HEK293 (cell line): ENCODE measurements around the gene RBM18.

ENCODE experiments used
- CTCF ChIA-PET: fragments of 350-600 bp; formaldehyde crosslinking; extraction: SDS; loops from one replicate; lab custom pipeline; 2021; ENCODE audit warnings: antibody characterized with exemption; lab: Yijun Ruan, JAX
- POLR2A ChIA-PET: fragments of 300-600 bp; formaldehyde crosslinking; extraction: SDS; loops from one replicate; lab custom pipeline; 2020; ENCODE audit warnings: antibody characterized with exemption, inconsistent platforms; lab: Yijun Ruan, JAX
- H3K27ac ChIP-seq: fragments of 200-500 bp; sonication (Bioruptor generic); 2 replicates; pipeline ENCODE4 v1.5.1; 2014; ENCODE audit warnings: low read depth, low read length, control low read depth, inconsistent platforms; ENCODE audit errors: extremely low read depth
- H3K36me3 ChIP-seq, 2 experiments: fragments of 200-500 bp in 1 of 2; sonication (Bioruptor generic) in 1 of 2; 1 replicate in 1 of 2; 2 replicates in 1 of 2; pipeline ENCODE4 v1.5.1; 2014 to 2017; ENCODE audit warnings: inconsistent platforms in 2 of 2, low read length in 2 of 2; ENCODE audit not compliant: control insufficient read depth in 2 of 2, insufficient read depth in 1 of 2
- H3K4me1 ChIP-seq: fragments of 200-500 bp; sonication (Bioruptor generic); 2 replicates; pipeline ENCODE4 v1.5.1; 2014; ENCODE audit warnings: mild to moderate bottlenecking, low read length, inconsistent platforms; ENCODE audit not compliant: control insufficient read depth, insufficient read depth
- H3K4me3 ChIP-seq: 2 replicates; pipeline ENCODE4 v1.5.1; 2011; ENCODE audit warnings: low read depth, mild to moderate bottlenecking, control low read depth, low read length, moderate library complexity
- H3K9me3 ChIP-seq: fragments of 200-500 bp; sonication (Bioruptor generic); 2 replicates; pipeline ENCODE4 v1.5.1; 2014; ENCODE audit warnings: low read depth, low read length, inconsistent platforms; ENCODE audit not compliant: control insufficient read depth, insufficient read depth
- GLIS1 ChIP-seq: fragments of 450-650 bp; formaldehyde crosslinking; IDR thresholded peaks from 2 replicates; pipeline ENCODE4 v1.5.1; 2016; ENCODE audit warnings: missing biosample characterization, missing genetic modification characterization
- GLIS2 ChIP-seq: fragments of 450-650 bp; formaldehyde crosslinking; IDR thresholded peaks from 2 replicates; pipeline ENCODE4 v1.5.1; 2016; ENCODE audit warnings: missing biosample characterization, missing genetic modification characterization
- KLF9 ChIP-seq: fragments of 450-650 bp; formaldehyde crosslinking; IDR thresholded peaks from 2 replicates; pipeline ENCODE4 v1.5.1; 2016; ENCODE audit warnings: missing biosample characterization, missing genetic modification characterization, low read depth
- SETDB1 ChIP-seq: IDR thresholded peaks from one replicate; pipeline ENCODE4 v1.6.1; 2017; ENCODE audit warnings: mild to moderate bottlenecking, low read length, moderate library complexity, mixed read lengths; ENCODE audit not compliant: insufficient read length
- TRIM28 ChIP-seq: IDR thresholded peaks from 2 replicates; pipeline ENCODE4 v1.6.1; 2011; ENCODE audit warnings: low read length, control low read depth, borderline replicate concordance
- WT1 ChIP-seq: fragments of 450-650 bp; formaldehyde crosslinking; IDR thresholded peaks from 2 replicates; pipeline ENCODE4 v1.5.1; 2016; ENCODE audit warnings: missing biosample characterization, missing genetic modification characterization
- YY1 ChIP-seq: fragments of 450-650 bp; formaldehyde crosslinking; IDR thresholded peaks from 2 replicates; pipeline ENCODE4 v1.5.1; 2018; ENCODE audit warnings: missing biosample characterization, missing genetic modification characterization
- ZBTB1 ChIP-seq: fragments of 450-650 bp; formaldehyde crosslinking; IDR thresholded peaks from 2 replicates; pipeline ENCODE4 v1.5.1; 2016; ENCODE audit warnings: missing biosample characterization, missing genetic modification characterization
- ZBTB48 ChIP-seq: fragments of 450-650 bp; formaldehyde crosslinking; IDR thresholded peaks from 2 replicates; pipeline ENCODE4 v1.5.1; 2016; ENCODE audit warnings: missing biosample characterization, missing genetic modification characterization
- ZBTB7A ChIP-seq: fragments of 450-650 bp; formaldehyde crosslinking; IDR thresholded peaks from 2 replicates; pipeline ENCODE4 v1.5.1; 2016; ENCODE audit warnings: low read depth, missing biosample characterization, missing genetic modification characterization
- ZIC2 ChIP-seq: fragments of 450-650 bp; formaldehyde crosslinking; IDR thresholded peaks from 2 replicates; pipeline ENCODE4 v1.5.1; 2016; ENCODE audit warnings: missing biosample characterization, missing genetic modification characterization
- ZNF112 ChIP-seq: fragments of 450-650 bp; formaldehyde crosslinking; IDR thresholded peaks from 2 replicates; pipeline ENCODE4 v1.5.0; 2017; ENCODE audit warnings: missing biosample characterization, missing genetic modification characterization
- ZNF133 ChIP-seq: fragments of 450-650 bp; formaldehyde crosslinking; IDR thresholded peaks from 2 replicates; pipeline ENCODE4 v1.5.1; 2016; ENCODE audit warnings: missing biosample characterization, missing genetic modification characterization
- ZNF140 ChIP-seq: fragments of 450-650 bp; formaldehyde crosslinking; IDR thresholded peaks from 2 replicates; pipeline ENCODE4 v1.5.1; 2016; ENCODE audit warnings: missing biosample characterization, missing genetic modification characterization
- ZNF16 ChIP-seq: fragments of 450-650 bp; formaldehyde crosslinking; IDR thresholded peaks from 2 replicates; pipeline ENCODE4 v1.5.1; 2016; ENCODE audit warnings: low read depth, missing biosample characterization, missing genetic modification characterization
- ZNF221 ChIP-seq: fragments of 450-650 bp; formaldehyde crosslinking; IDR thresholded peaks from 2 replicates; pipeline ENCODE4 v1.5.1; 2017; ENCODE audit warnings: missing biosample characterization, missing genetic modification characterization, borderline replicate concordance
- ZNF274 ChIP-seq, 2 experiments: fragments of 200-500 bp in 1 of 2; fragments of 450-650 bp in 1 of 2; sonication (Bioruptor generic) in 1 of 2; formaldehyde crosslinking in 1 of 2; IDR thresholded peaks; 2 replicates each; pipeline versions ENCODE4 v1.5.1 to v1.6.1; 2014 to 2016; ENCODE audit warnings: borderline replicate concordance in 1 of 2, inconsistent platforms in 1 of 2, low read length in 1 of 2, missing biosample characterization in 1 of 2, missing genetic modification characterization in 1 of 2
- ZNF433 ChIP-seq: fragments of 450-650 bp; formaldehyde crosslinking; IDR thresholded peaks from 2 replicates; pipeline ENCODE4 v1.5.1; 2016; ENCODE audit warnings: missing biosample characterization, missing genetic modification characterization, low read depth
- ZNF48 ChIP-seq: fragments of 450-650 bp; formaldehyde crosslinking; IDR thresholded peaks from 2 replicates; pipeline ENCODE4 v1.5.1; 2016; ENCODE audit warnings: missing biosample characterization, missing genetic modification characterization
- ZNF510 ChIP-seq: fragments of 450-650 bp; formaldehyde crosslinking; IDR thresholded peaks from 2 replicates; pipeline ENCODE4 v1.5.1; 2018; ENCODE audit warnings: mild to moderate bottlenecking, missing genetic modification characterization, missing biosample characterization; ENCODE audit not compliant: insufficient replicate concordance
- ZNF529 ChIP-seq: fragments of 450-650 bp; formaldehyde crosslinking; IDR thresholded peaks from 2 replicates; pipeline ENCODE4 v1.5.1; 2017; ENCODE audit warnings: missing genetic modification characterization, missing biosample characterization; ENCODE audit not compliant: insufficient replicate concordance
- ZNF544 ChIP-seq: fragments of 450-650 bp; formaldehyde crosslinking; IDR thresholded peaks from 2 replicates; pipeline ENCODE4 v1.5.0; 2017; ENCODE audit warnings: missing biosample characterization, missing genetic modification characterization
- ZNF629 ChIP-seq: fragments of 450-650 bp; formaldehyde crosslinking; IDR thresholded peaks from 2 replicates; pipeline ENCODE4 v1.5.1; 2017; ENCODE audit warnings: missing biosample characterization, missing genetic modification characterization
- ZNF654 ChIP-seq: fragments of 450-650 bp; formaldehyde crosslinking; IDR thresholded peaks from 2 replicates; pipeline ENCODE4 v1.5.1; 2016; ENCODE audit warnings: low read depth, missing biosample characterization, missing genetic modification characterization
- ZSCAN23 ChIP-seq: fragments of 450-650 bp; formaldehyde crosslinking; IDR thresholded peaks from 2 replicates; pipeline ENCODE4 v1.5.1; 2016; ENCODE audit warnings: missing biosample characterization, missing genetic modification characterization
- ZSCAN30 ChIP-seq: fragments of 450-650 bp; IDR thresholded peaks from 2 replicates; pipeline ENCODE4 v1.5.1; 2018; ENCODE audit warnings: missing biosample characterization, mild to moderate bottlenecking, missing genetic modification characterization, moderate library complexity
- ZXDB ChIP-seq: fragments of 450-650 bp; formaldehyde crosslinking; IDR thresholded peaks from 2 replicates; pipeline ENCODE4 v1.5.1; 2016; ENCODE audit warnings: missing biosample characterization, missing genetic modification characterization
- TF ChIP-seq, protein P1 (sequence below): fragments of 450-650 bp; formaldehyde crosslinking; IDR thresholded peaks from 2 replicates; pipeline ENCODE4 v1.5.1; 2016; ENCODE audit warnings: missing biosample characterization, missing genetic modification characterization
- TF ChIP-seq, protein P2 (sequence below): fragments of 450-650 bp; formaldehyde crosslinking; IDR thresholded peaks from 2 replicates; pipeline ENCODE4 v1.5.1; 2016; ENCODE audit warnings: missing biosample characterization, missing genetic modification characterization
- TF ChIP-seq, protein P3 (sequence below): IDR thresholded peaks from 2 replicates; pipeline ENCODE4 v1.6.1; 2011; ENCODE audit warnings: mild to moderate bottlenecking, low read depth, low read length, borderline replicate concordance
- TF ChIP-seq, protein P4 (sequence below): fragments of 450-650 bp; formaldehyde crosslinking; IDR thresholded peaks from 2 replicates; pipeline ENCODE4 v1.5.1; 2016; ENCODE audit warnings: missing biosample characterization, missing genetic modification characterization

The RBM18 gene

GRCh38 chr9:122244349-122244748 lies 20.3 kb downstream of the RBM18 start:
- POLR2A ChIA-PET: no interaction called here
- H3K36me3 ChIP-seq: peaks cover 10 to 83% of the 10 kb centered on the region in 2 experiments
- no peak overlapping the region for H3K4me3 ChIP-seq
- no peaks in the 10 kb centered on the region for H3K4me1 ChIP-seq
- no peaks in the 10 kb centered on the region for H3K9me3 ChIP-seq
- H3K27ac ChIP-seq: no peak overlapping the region
- CTCF ChIA-PET: no interaction called here
- TF ChIP-seq WT1 (tag by site-specific recombination) (no peak), ZNF140 (tag by site-specific recombination) (no peak), ZSCAN30 (tag by site-specific recombination) (no peak), ZNF529 (tag by site-specific recombination) (no peak), TRIM28 (no peak), YY1 (tag by site-specific recombination) (no peak), ZNF510 (no peak), ZNF654 (tag by site-specific recombination) (no peak), ZSCAN23 (tag by site-specific recombination) (no peak), KLF9 (tag by site-specific recombination) (no peak), GLIS1 (tag by site-specific recombination) (no peak), ZNF221 (tag by site-specific recombination) (no peak), ZNF629 (tag by site-specific recombination) (no peak), ZIC2 (no peak), ZNF544 (tag by site-specific recombination) (no peak), ZNF274 (IDR thresholded peaks at IDR 0.05; ENCODE audit: low read length) (no peak), ZNF274 (tag by site-specific recombination; IDR thresholded peaks at IDR 0.05; ENCODE audit: borderline replicate concordance) (no peak), ZBTB1 (no peak)
- TF ChIP-seq, protein P1, sequence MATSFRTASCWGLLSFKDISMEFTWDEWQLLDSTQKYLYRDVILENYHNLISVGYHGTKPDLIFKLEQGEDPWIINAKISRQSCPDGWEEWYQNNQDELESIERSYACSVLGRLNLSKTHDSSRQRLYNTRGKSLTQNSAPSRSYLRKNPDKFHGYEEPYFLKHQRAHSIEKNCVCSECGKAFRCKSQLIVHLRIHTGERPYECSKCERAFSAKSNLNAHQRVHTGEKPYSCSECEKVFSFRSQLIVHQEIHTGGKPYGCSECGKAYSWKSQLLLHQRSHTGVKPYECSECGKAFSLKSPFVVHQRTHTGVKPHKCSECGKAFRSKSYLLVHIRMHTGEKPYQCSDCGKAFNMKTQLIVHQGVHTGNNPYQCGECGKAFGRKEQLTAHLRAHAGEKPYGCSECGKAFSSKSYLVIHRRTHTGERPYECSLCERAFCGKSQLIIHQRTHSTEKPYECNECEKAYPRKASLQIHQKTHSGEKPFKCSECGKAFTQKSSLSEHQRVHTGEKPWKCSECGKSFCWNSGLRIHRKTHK: no peak
- TF ChIP-seq, protein P2, sequence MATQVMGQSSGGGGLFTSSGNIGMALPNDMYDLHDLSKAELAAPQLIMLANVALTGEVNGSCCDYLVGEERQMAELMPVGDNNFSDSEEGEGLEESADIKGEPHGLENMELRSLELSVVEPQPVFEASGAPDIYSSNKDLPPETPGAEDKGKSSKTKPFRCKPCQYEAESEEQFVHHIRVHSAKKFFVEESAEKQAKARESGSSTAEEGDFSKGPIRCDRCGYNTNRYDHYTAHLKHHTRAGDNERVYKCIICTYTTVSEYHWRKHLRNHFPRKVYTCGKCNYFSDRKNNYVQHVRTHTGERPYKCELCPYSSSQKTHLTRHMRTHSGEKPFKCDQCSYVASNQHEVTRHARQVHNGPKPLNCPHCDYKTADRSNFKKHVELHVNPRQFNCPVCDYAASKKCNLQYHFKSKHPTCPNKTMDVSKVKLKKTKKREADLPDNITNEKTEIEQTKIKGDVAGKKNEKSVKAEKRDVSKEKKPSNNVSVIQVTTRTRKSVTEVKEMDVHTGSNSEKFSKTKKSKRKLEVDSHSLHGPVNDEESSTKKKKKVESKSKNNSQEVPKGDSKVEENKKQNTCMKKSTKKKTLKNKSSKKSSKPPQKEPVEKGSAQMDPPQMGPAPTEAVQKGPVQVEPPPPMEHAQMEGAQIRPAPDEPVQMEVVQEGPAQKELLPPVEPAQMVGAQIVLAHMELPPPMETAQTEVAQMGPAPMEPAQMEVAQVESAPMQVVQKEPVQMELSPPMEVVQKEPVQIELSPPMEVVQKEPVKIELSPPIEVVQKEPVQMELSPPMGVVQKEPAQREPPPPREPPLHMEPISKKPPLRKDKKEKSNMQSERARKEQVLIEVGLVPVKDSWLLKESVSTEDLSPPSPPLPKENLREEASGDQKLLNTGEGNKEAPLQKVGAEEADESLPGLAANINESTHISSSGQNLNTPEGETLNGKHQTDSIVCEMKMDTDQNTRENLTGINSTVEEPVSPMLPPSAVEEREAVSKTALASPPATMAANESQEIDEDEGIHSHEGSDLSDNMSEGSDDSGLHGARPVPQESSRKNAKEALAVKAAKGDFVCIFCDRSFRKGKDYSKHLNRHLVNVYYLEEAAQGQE (tag by site-specific recombination): no peak

DNA sequence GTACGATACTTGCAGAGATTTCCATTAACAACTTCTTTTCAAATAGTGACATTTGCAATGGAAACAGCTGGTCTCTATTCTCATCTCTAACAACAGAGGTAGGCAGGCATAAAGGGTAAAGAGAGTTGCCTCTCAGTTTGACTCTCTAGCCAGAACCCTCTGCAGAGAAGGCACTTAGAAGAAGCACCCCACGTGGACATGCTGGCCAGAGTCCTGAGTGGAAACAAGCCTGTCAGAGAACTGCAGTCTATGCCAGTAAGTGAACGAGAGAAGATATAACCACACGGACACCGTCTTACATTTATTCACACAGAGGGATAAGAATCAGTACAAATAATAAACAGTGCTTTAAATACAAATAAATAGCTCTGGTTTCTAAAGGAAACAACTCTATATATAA lies 24.9 kb downstream of the RBM18 start:
- Histone ChIP-seq H3K27ac (no peak overlapping the region), H3K4me1 (no peaks in the 10 kb centered on the region), H3K4me3 (no peak overlapping the region), H3K36me3 (peaks cover 8 to 50% of the 10 kb centered on the region in 2 experiments; a peak in 2 of 3 replicates), H3K9me3 (no peaks in the 10 kb centered on the region)
- CTCF ChIA-PET: no interaction called here
- POLR2A ChIA-PET: no interaction called here
- TF ChIP-seq, protein P3, sequence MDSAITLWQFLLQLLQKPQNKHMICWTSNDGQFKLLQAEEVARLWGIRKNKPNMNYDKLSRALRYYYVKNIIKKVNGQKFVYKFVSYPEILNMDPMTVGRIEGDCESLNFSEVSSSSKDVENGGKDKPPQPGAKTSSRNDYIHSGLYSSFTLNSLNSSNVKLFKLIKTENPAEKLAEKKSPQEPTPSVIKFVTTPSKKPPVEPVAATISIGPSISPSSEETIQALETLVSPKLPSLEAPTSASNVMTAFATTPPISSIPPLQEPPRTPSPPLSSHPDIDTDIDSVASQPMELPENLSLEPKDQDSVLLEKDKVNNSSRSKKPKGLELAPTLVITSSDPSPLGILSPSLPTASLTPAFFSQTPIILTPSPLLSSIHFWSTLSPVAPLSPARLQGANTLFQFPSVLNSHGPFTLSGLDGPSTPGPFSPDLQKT: no peak
- TF ChIP-seq ZNF133 (tag by site-specific recombination): no peak
- TF ChIP-seq ZNF433 (tag by site-specific recombination): no peak
- TF ChIP-seq ZBTB7A: no peak
- TF ChIP-seq, protein P4, sequence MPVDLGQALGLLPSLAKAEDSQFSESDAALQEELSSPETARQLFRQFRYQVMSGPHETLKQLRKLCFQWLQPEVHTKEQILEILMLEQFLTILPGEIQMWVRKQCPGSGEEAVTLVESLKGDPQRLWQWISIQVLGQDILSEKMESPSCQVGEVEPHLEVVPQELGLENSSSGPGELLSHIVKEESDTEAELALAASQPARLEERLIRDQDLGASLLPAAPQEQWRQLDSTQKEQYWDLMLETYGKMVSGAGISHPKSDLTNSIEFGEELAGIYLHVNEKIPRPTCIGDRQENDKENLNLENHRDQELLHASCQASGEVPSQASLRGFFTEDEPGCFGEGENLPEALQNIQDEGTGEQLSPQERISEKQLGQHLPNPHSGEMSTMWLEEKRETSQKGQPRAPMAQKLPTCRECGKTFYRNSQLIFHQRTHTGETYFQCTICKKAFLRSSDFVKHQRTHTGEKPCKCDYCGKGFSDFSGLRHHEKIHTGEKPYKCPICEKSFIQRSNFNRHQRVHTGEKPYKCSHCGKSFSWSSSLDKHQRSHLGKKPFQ (tag by site-specific recombination): no peak
- no peak for TF ChIP-seq ZBTB48 (tag by site-specific recombination)
- no peak for TF ChIP-seq ZXDB (tag by site-specific recombination)
- TF ChIP-seq ZNF112 (tag by site-specific recombination): no peak
- TF ChIP-seq SETDB1: no peak
- no peak for TF ChIP-seq KLF9 (tag by site-specific recombination)
- no peak for TF ChIP-seq GLIS2
- no peak for TF ChIP-seq ZNF16
- TF ChIP-seq ZNF48 (tag by site-specific recombination): no peak
